ENCODE results near the gene ITIH3.

Gene ITIH3

GRCh38 chr3:52846432-52846965 lies 51.9 kb downstream of the ITIH3 start:
- peak; percentile 17 to 71 for DNase-seq

GRCh38 chr3:52847241-52847640 lies 52.6 kb downstream of the ITIH3 start:
- no peak for DNase-seq

GRCh38 chr3:52847726-52848125 lies 53.1 kb downstream of the ITIH3 start:
- no peak for DNase-seq

GRCh38 chr3:52848617-52849016 lies 54.0 kb downstream of the ITIH3 start:
- DNase-seq = no peak

GRCh38 chr3:52849656-52850055 lies 55.1 kb downstream of the ITIH3 start:
- DNase-seq = no peak

GRCh38 chr3:52851348-52851747 lies 56.8 kb downstream of the ITIH3 start:
- peak in 1 of 2 experiments; percentile 66 for DNase-seq

GRCh38 chr3:52852419-52852818 lies 57.8 kb downstream of the ITIH3 start:
- DNase-seq = no peak

- DNase-seq = no peak
Measured at GRCh38 chr3:52854013-52854412, 59.4 kb downstream of the ITIH3 start.

- no peak for DNase-seq
Measured at GRCh38 chr3:52856666-52857065, 62.1 kb downstream of the ITIH3 start.

- no peak for DNase-seq
Measured at GRCh38 chr3:52857133-52857532, 62.5 kb downstream of the ITIH3 start.

GRCh38 chr3:52857864-52858263 lies 63.3 kb downstream of the ITIH3 start:
- DNase-seq = peak; percentile 85 to 96

All from NCI-H524 (cell line).